Endothelial cell of umbilical vein (primary cell): ENCODE measurements around the gene F2RL3.

ENCODE experiments used
- EZH2 ChIP-seq: IDR thresholded peaks from 2 replicates; pipeline ENCODE4 v1.6.1; 2012; ENCODE audit warnings: borderline replicate concordance, low read depth, mild to moderate bottlenecking, moderate library complexity, low read length, inconsistent platforms; ENCODE audit not compliant: severe bottlenecking
- FOS ChIP-seq: IDR thresholded peaks from 2 replicates; pipeline ENCODE4 v1.6.1; 2011; ENCODE audit warnings: mild to moderate bottlenecking, low read length, moderate library complexity, borderline replicate concordance; ENCODE audit not compliant: insufficient read depth
- GATA2 ChIP-seq: IDR thresholded peaks from 2 replicates; pipeline ENCODE4 v1.7.0; 2011; ENCODE audit warnings: low read depth, mild to moderate bottlenecking, moderate library complexity, mixed read lengths, low read length; ENCODE audit not compliant: insufficient read length, insufficient read depth
- JUN ChIP-seq: IDR thresholded peaks from 2 replicates; pipeline ENCODE4 v1.6.1; 2011; ENCODE audit warnings: borderline replicate concordance, low read depth; ENCODE audit not compliant: insufficient read length, insufficient read depth
- MYC ChIP-seq: IDR thresholded peaks from one replicate; pipeline ENCODE4 v1.6.1; 2011; ENCODE audit warnings: mild to moderate bottlenecking, low read depth, low read length
- POLR2A ChIP-seq: IDR thresholded peaks from 2 replicates; pipeline ENCODE4 v1.6.1; 2012; ENCODE audit warnings: low read depth, mild to moderate bottlenecking, control low read depth, low read length
- POLR2AphosphoS5 ChIP-seq: IDR thresholded peaks from 2 replicates; pipeline ENCODE4 v1.6.1; 2012; ENCODE audit warnings: low read depth, mild to moderate bottlenecking, control low read depth, low read length, moderate library complexity; ENCODE audit not compliant: insufficient read depth
- TF ChIP-seq, protein P1 (sequence below), 2 donors: IDR thresholded peaks; 1 replicate in 1 of 2; 2 replicates in 1 of 2; pipeline ENCODE4 v1.5.1; 2011; ENCODE audit warnings: low read length in 2 of 2, mild to moderate bottlenecking in 2 of 2, moderate library complexity in 2 of 2, control low read depth in 1 of 2, inconsistent platforms in 1 of 2, low read depth in 1 of 2; ENCODE audit not compliant: insufficient read depth in 1 of 2; ENCODE audit errors: extremely low read depth in 1 of 2
- TF ChIP-seq, protein P2 (sequence below): IDR thresholded peaks from 2 replicates; pipeline ENCODE4 v1.6.1; 2011; ENCODE audit not compliant: insufficient read depth, insufficient read length

GRCh38 chr19:16908759-16909158 lies 20.0 kb downstream of the F2RL3 start:
- TF ChIP-seq POLR2A (no peak), EZH2 (no peak), MYC (no peak), GATA2 (no peak), POLR2AphosphoS5 (no peak), FOS (no peak), JUN (no peak)
- TF ChIP-seq, protein P1, sequence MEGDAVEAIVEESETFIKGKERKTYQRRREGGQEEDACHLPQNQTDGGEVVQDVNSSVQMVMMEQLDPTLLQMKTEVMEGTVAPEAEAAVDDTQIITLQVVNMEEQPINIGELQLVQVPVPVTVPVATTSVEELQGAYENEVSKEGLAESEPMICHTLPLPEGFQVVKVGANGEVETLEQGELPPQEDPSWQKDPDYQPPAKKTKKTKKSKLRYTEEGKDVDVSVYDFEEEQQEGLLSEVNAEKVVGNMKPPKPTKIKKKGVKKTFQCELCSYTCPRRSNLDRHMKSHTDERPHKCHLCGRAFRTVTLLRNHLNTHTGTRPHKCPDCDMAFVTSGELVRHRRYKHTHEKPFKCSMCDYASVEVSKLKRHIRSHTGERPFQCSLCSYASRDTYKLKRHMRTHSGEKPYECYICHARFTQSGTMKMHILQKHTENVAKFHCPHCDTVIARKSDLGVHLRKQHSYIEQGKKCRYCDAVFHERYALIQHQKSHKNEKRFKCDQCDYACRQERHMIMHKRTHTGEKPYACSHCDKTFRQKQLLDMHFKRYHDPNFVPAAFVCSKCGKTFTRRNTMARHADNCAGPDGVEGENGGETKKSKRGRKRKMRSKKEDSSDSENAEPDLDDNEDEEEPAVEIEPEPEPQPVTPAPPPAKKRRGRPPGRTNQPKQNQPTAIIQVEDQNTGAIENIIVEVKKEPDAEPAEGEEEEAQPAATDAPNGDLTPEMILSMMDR (IDR thresholded peaks at IDR 0.05; ENCODE audit: extremely low read depth in 1 of 2, insufficient read depth in 1 of 2, low read depth in 1 of 2, low read length in 2 of 2): no peak
- TF ChIP-seq, protein P2, sequence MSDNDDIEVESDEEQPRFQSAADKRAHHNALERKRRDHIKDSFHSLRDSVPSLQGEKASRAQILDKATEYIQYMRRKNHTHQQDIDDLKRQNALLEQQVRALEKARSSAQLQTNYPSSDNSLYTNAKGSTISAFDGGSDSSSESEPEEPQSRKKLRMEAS: no peak
